Keratinocyte (primary cell): ENCODE results near the gene SLC12A8. TPM values are rescaled to one million over a fixed set of nuclear protein-coding genes. Genes with fewer than 3 reads are reported as not detected.
A peak's percentile ranks its signal among the peaks of the same experiment; 100 is the strongest.

Experiments used
- DNase-seq: peaks from one replicate; pipeline ENCODE4 v3.0.0-alpha.2; 2011; ENCODE audit warnings: low read depth, missing footprints, low spot score
- FAIRE-seq: peaks from 2 replicates; lab custom pipeline; 2011; peaks lifted over from hg19 to GRCh38; lab: Jason Lieb, UNC
- H2AFZ ChIP-seq: 2 replicates; pipeline ENCODE4 v1.6.0; 2012; ENCODE audit warnings: low read length, control low read depth, inconsistent platforms; ENCODE audit not compliant: control insufficient read depth
- H3K27ac ChIP-seq: 2 replicates; pipeline ENCODE4 v1.5.1; 2011; ENCODE audit warnings: low read length; ENCODE audit not compliant: control insufficient read depth, insufficient read depth
- H3K27me3 ChIP-seq: 3 replicates; pipeline ENCODE4 v1.6.0; 2011; ENCODE audit warnings: low read length; ENCODE audit not compliant: control insufficient read depth, insufficient read depth; ENCODE audit errors: extremely low read depth
- H3K36me3 ChIP-seq, 2 experiments: 2 replicates in 1 of 2; 3 replicates in 1 of 2; pipeline ENCODE4 v1.5.1; 2011; ENCODE audit warnings: low read length in 2 of 2, mild to moderate bottlenecking in 1 of 2; ENCODE audit not compliant: control insufficient read depth in 2 of 2, insufficient read depth in 2 of 2; ENCODE audit errors: extremely low read depth in 1 of 2
- H3K4me1 ChIP-seq: 3 replicates; pipeline ENCODE4 v1.5.1; 2011; ENCODE audit warnings: low read length; ENCODE audit not compliant: control insufficient read depth, insufficient read depth; ENCODE audit errors: extremely low read depth
- H3K4me2 ChIP-seq: 3 replicates; pipeline ENCODE4 v1.6.0; 2011; ENCODE audit warnings: low read depth, low read length; ENCODE audit not compliant: control insufficient read depth, insufficient read depth; ENCODE audit errors: extremely low read depth
- H3K4me3 ChIP-seq, 3 experiments: fragments of 200-600 bp in 1 of 3; sonication (generic) in 1 of 3; 2 replicates in 2 of 3; 3 replicates in 1 of 3; pipeline ENCODE4 v1.5.1; 2011 to 2016; ENCODE audit warnings: low read length in 3 of 3, mild to moderate bottlenecking in 3 of 3, control low read depth in 2 of 3, inconsistent platforms in 1 of 3, low read depth in 1 of 3, mixed read lengths in 1 of 3, mixed run types in 1 of 3, moderate library complexity in 1 of 3; ENCODE audit not compliant: control insufficient read depth in 2 of 3, insufficient read depth in 2 of 3; ENCODE audit errors: extremely low read depth in 1 of 3
- H3K79me2 ChIP-seq: 2 replicates; pipeline ENCODE4 v1.6.0; 2012; ENCODE audit warnings: low read length; ENCODE audit not compliant: control insufficient read depth, insufficient read depth
- H3K9ac ChIP-seq: 3 replicates; pipeline ENCODE4 v1.6.0; 2011; ENCODE audit warnings: low read length; ENCODE audit not compliant: control insufficient read depth, insufficient read depth; ENCODE audit errors: extremely low read depth
- H3K9me1 ChIP-seq: 3 replicates; pipeline ENCODE4 v1.6.0; 2011; ENCODE audit warnings: low read length; ENCODE audit not compliant: control insufficient read depth, insufficient read depth; ENCODE audit errors: extremely low read depth
- H3K9me3 ChIP-seq: 2 replicates; pipeline ENCODE4 v1.5.1; 2012; ENCODE audit warnings: low read depth, low read length; ENCODE audit not compliant: control insufficient read depth
- H4K20me1 ChIP-seq: 3 replicates; pipeline ENCODE4 v1.6.0; 2011; ENCODE audit warnings: low read length; ENCODE audit not compliant: control insufficient read depth, insufficient read depth; ENCODE audit errors: extremely low read depth
- CTCF ChIP-seq, 3 experiments: IDR thresholded peaks in 1 of 3; conservative IDR thresholded peaks in 1 of 3; optimal IDR thresholded peaks in 1 of 3; 2 replicates in 2 of 3; 3 replicates in 1 of 3; pipeline versions ENCODE3 to v1.5.1; 2011; ENCODE audit warnings: low read length in 3 of 3, mild to moderate bottlenecking in 3 of 3, moderate library complexity in 2 of 3, control low read depth in 1 of 3, inconsistent platforms in 1 of 3; ENCODE audit not compliant: insufficient read depth in 2 of 3; ENCODE audit errors: extremely low read depth in 1 of 3
- EZH2 ChIP-seq: IDR thresholded peaks from one replicate; pipeline ENCODE4 v1.6.1; 2012; ENCODE audit warnings: inconsistent platforms, mild to moderate bottlenecking, low read length, moderate library complexity
- dilution Hi-C: fragments of 300-500 bp; cut with MboI; formaldehyde crosslinking; loops from one replicate; pipeline ENCODE4 v1.7.0; 2020; ENCODE audit warnings: low sequenced_read_pairs; ENCODE audit not compliant: extremely low pct_ligation_motif_present
- polyA plus RNA-seq, 5 experiments: library from polyadenylated mRNA; depleted of rRNA in 3 of 5; stranded (reverse) in 3 of 5; stranded (forward) in 1 of 5; unstranded in 1 of 5; fragments of >200 nt; gene quantifications; 1 replicate in 1 of 5; 2 replicates in 3 of 5; 3 replicates in 1 of 5; pipeline versions ENCODE4 v1.2.1 to v1.2.3, GENCODE V29; 2011 to 2012; ENCODE audit warnings: missing spikeins in 2 of 5, low read depth in 1 of 5, low replicate concordance in 1 of 5

SLC12A8 gene
- polyA plus RNA-seq, 1 donor (not counting 4 experiments of a cell fraction or from before 2014, with no cell fraction given) = 6.9 TPM

GRCh38 chr3:125132815-125133214 lies 79.7 kb downstream of the SLC12A8 start:
- H3K4me1 ChIP-seq = peaks cover 20% of the 10 kb centered on the region
- H3K9me3 ChIP-seq = no peaks in the 10 kb centered on the region
- H4K20me1 ChIP-seq = no peaks in the 10 kb centered on the region
- H3K79me2 ChIP-seq = no peaks in the 10 kb centered on the region
- H3K4me2 ChIP-seq = no peak overlapping the region
- no peak overlapping the region for H3K27ac ChIP-seq
- H3K4me3 ChIP-seq = no peak overlapping the region
- no peak overlapping the region for H2AFZ ChIP-seq
- H3K9me1 ChIP-seq = no peaks in the 10 kb centered on the region
- FAIRE-seq = no peak
- H3K27me3 ChIP-seq = no peaks in the 10 kb centered on the region
- no peak overlapping the region for H3K9ac ChIP-seq
- H3K36me3 ChIP-seq = peaks cover 1 to 3% of the 10 kb centered on the region in 2 experiments
- TF ChIP-seq CTCF (optimal IDR thresholded peaks at IDR 0.05 in 1 of 3, IDR thresholded peaks at IDR 0.05 in 1 of 3, conservative IDR thresholded peaks at IDR 0.05 in 1 of 3; ENCODE audit: extremely low read depth in 1 of 3, insufficient read depth in 2 of 3, low read length in 3 of 3) (no peak), EZH2 (no peak)
- dilution Hi-C loops = no loop called here
- no peak for DNase-seq

- Histone ChIP-seq H3K4me1 (peaks cover 18% of the 10 kb centered on the region), H3K36me3 (peaks cover 0 to 1% of the 10 kb centered on the region in 2 experiments), H3K9ac (no peak overlapping the region), H4K20me1 (no peaks in the 10 kb centered on the region), H3K79me2 (no peaks in the 10 kb centered on the region), H3K4me3 (no peak overlapping the region), H3K27ac (no peak overlapping the region), H3K27me3 (no peaks in the 10 kb centered on the region), H3K9me3 (no peaks in the 10 kb centered on the region), H3K4me2 (peak overlapping the region; percentile 44), H3K9me1 (no peaks in the 10 kb centered on the region), H2AFZ (no peak overlapping the region)
- peak; percentile 99 for FAIRE-seq
- dilution Hi-C loops = no loop called here
- DNase-seq = peak; percentile 44
- TF ChIP-seq CTCF (optimal IDR thresholded peaks at IDR 0.05 in 1 of 3, IDR thresholded peaks at IDR 0.05 in 1 of 3, conservative IDR thresholded peaks at IDR 0.05 in 1 of 3; ENCODE audit: extremely low read depth in 1 of 3, insufficient read depth in 2 of 3, low read length in 3 of 3) (no peak), EZH2 (no peak)
These were observed 83.0 kb downstream of the SLC12A8 start for GRCh38 chr3:125129512-125129997.
